ENCODE results near the gene SH3PXD2A. TPM values are rescaled to one million over a fixed set of nuclear protein-coding genes. Genes with fewer than 3 reads are reported as not detected.

The SH3PXD2A gene
- total and polyA plus RNA-seq, 10 of the 15 experiments (the other 5 are each of a cell fraction or from before 2014, with no cell fraction given), result 0.63 to 14.0 (median 4.4) TPM

DNA sequence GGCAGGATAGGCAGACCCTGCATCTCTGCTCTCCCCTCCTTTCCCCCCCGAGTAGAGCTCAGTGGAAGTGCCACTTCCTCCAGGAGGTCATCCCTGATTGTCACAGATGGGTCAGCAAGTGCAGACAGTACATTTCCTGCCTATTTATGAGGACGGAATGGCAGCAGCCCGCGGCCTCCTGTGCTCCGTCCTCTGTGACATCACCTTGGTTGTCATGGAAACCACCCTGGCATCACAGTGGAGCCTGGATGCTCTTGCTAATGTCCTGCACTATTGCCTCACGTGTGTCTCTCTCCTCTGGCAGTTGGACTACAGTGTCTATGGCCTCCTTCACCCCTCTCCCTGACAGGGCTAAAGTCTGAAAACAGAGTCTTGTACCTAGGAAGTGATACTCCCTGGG lies 148.6 kb downstream of the SH3PXD2A start:
- ChIA-PET CTCF (interaction anchor here (2.0 kb wide), 1 partner anchor 152 kb away, joined by 4 read pairs; no protein-coding TSS in a partner anchor), RAD21 (ENCODE audit: unreplicated experiment) (no interaction called here), SMC1A (ENCODE audit: uncharacterized antibody, unreplicated experiment) (interaction anchor here (1.1 to 2.1 kb wide), 4 partner anchors 10 to 24 kb away, joined by 3 to 7 read pairs (median 4); no protein-coding TSS in a partner anchor), POLR2A (interaction anchor here (0.6 to 0.9 kb wide), 2 partner anchors 20 to 229 kb away, joined by 3 to 6 read pairs; no protein-coding TSS in a partner anchor)
- FAIRE-seq, result no peak
- no TSS peak for BruUV-seq (replicated peaks)
- H3K9ac ChIP-seq (ENCODE audit: control insufficient read depth, insufficient read depth, low read length), result no peak overlapping the region
- H3K9me3 ChIP-seq (replicated peaks; ENCODE audit: control insufficient read depth, insufficient read depth, low read length), result no peaks in the 10 kb centered on the region
- no peak for DNase-seq (ENCODE audit: low read depth, low spot score)
- H3K4me2 ChIP-seq (ENCODE audit: control insufficient read depth, insufficient read depth), result no peak overlapping the region
- H3K27me3 ChIP-seq (replicated peaks in 1 of 2; ENCODE audit: control insufficient read depth in 2 of 2, insufficient read depth in 2 of 2, low read length in 1 of 2), result no peaks in the 10 kb centered on the region; a peak in 1 of 4 replicates
- ATAC-seq, result no peak
- H2AFZ ChIP-seq (ENCODE audit: control insufficient read depth, low read depth, low read length), result no peak overlapping the region
- 62% methylated on average over 6 of the region's 6 CpGs for WGBS (ENCODE audit: insufficient coverage, insufficient replicate concordance, low lambda C conversion rate, missing lambda C conversion rate)
- no peaks in the 10 kb centered on the region for H3K4me1 ChIP-seq (ENCODE audit: control insufficient read depth, insufficient read depth, low read length)
- no peaks in the 10 kb centered on the region; the same call in 1 of the 2 replicates for H4K20me1 ChIP-seq (ENCODE audit: control insufficient read depth, insufficient read depth)
- in situ Hi-C loops (cut with MboI), result no loop called here
- H3K79me2 ChIP-seq (ENCODE audit: control insufficient read depth, insufficient read depth, low read length), result no peaks in the 10 kb centered on the region
- no peak for TF ChIP-seq STAT1 (conservative IDR thresholded peaks at IDR 0.05)
- TF ChIP-seq, protein P1, sequence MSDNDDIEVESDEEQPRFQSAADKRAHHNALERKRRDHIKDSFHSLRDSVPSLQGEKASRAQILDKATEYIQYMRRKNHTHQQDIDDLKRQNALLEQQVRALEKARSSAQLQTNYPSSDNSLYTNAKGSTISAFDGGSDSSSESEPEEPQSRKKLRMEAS (IDR thresholded peaks at IDR 0.05; ENCODE audit: low read depth, low read length), result no peak
- no peak for TF ChIP-seq POLR2AphosphoS5 (IDR thresholded peaks at IDR 0.05; ENCODE audit: low read length)
- TF ChIP-seq FOS (IDR thresholded peaks at IDR 0.05; ENCODE audit: borderline replicate concordance, extremely low read depth, insufficient read length), result no peak
- no peak for TF ChIP-seq PAX5 (IDR thresholded peaks at IDR 0.05; ENCODE audit: borderline replicate concordance, low read depth, low read length)
- TF ChIP-seq ZNF217 (IDR thresholded peaks at IDR 0.05), result no peak
- TF ChIP-seq IKZF2 (IDR thresholded peaks at IDR 0.05), result no peak
- TF ChIP-seq TCF12 (IDR thresholded peaks at IDR 0.05; ENCODE audit: low read depth, low read length), result no peak
- intact Hi-C loops (cut with micrococcal nuclease; ENCODE audit: unreplicated experiment), result no loop called here
- H3K36me3 ChIP-seq (ENCODE audit: control insufficient read depth in 2 of 2, insufficient read depth in 2 of 2, low read length in 1 of 2), result no peaks in the 10 kb centered on the region
- H3K4me3 ChIP-seq, result no peak overlapping the region
- no peak overlapping the region for H3K27ac ChIP-seq (ENCODE audit: control insufficient read depth, insufficient read depth)

Measured in GM12878 (cell line).